22Rv1 (cell line): ENCODE measurements around the gene DKC1.

Experiments used
- H3K27ac ChIP-seq: fragments of 450-650 bp; 2 replicates; pipeline ENCODE4 v1.5.1; 2017
- CTCF ChIP-seq: fragments of 450-650 bp; IDR thresholded peaks from 2 replicates; pipeline ENCODE4 v1.5.1; 2017; ENCODE audit warnings: mild to moderate bottlenecking
- ZFX ChIP-seq: fragments of 450-650 bp; IDR thresholded peaks from 2 replicates; pipeline ENCODE4 v1.6.1; 2017; ENCODE audit warnings: antibody characterized with exemption, borderline replicate concordance

DKC1 gene

GRCh38 chrX:154735695-154736393, 26.8 kb upstream of the DKC1 start:
- no peak overlapping the region for H3K27ac ChIP-seq

GRCh38 chrX:154737136-154737535, 25.5 kb upstream of the DKC1 start:
- H3K27ac ChIP-seq = no peak overlapping the region
- no peak for TF ChIP-seq CTCF
- no peak for TF ChIP-seq ZFX

More at GRCh38 chrX:154735695-154736393, 26.8 kb upstream of the DKC1 start:
- no peak for TF ChIP-seq ZFX
- no peak for TF ChIP-seq CTCF

GRCh38 chrX:154738011-154738738, 24.5 kb upstream of the DKC1 start:
- TF ChIP-seq CTCF = no peak
- TF ChIP-seq ZFX = no peak
- no peak overlapping the region for H3K27ac ChIP-seq

GRCh38 chrX:154739952-154740465, 22.7 kb upstream of the DKC1 start:
- TF ChIP-seq CTCF (no peak), ZFX (no peak)
- H3K27ac ChIP-seq = no peak overlapping the region

GRCh38 chrX:154742613-154743012, 20.1 kb upstream of the DKC1 start:
- H3K27ac ChIP-seq = no peak overlapping the region

GRCh38 chrX:154748712-154749339, 13.8 kb upstream of the DKC1 start:
- TF ChIP-seq CTCF (peak; percentile 74), ZFX (no peak)
- H3K27ac ChIP-seq = no peak overlapping the region

More at GRCh38 chrX:154742613-154743012, 20.1 kb upstream of the DKC1 start:
- no peak for TF ChIP-seq ZFX
- TF ChIP-seq CTCF = no peak
